Activated B cell treated with CpG ODN at 0.5 μM for 24 hours (primary cell): Measurements from ENCODE around the gene VPS16. TPM values are rescaled to one million over a fixed set of nuclear protein-coding genes. Genes with fewer than 3 reads are reported as not detected.

Source experiments
- ATAC-seq: fragments of 200-7000 bp; cut with Tn5 transposase; one replicate; pipeline ENCODE4 v1.10.0; 2021; ENCODE audit warnings: low read depth, mild to moderate bottlenecking, moderate library complexity
- CTCF ChIA-PET: fragments of 350-600 bp; sonication (Branson Sonifier 250); formaldehyde crosslinking; loops from one replicate; lab custom pipeline; 2021; ENCODE audit warnings: antibody characterized with exemption; lab: Charles Lee
- POLR2A ChIA-PET: fragments of 350-600 bp; sonication (Branson Sonifier 250); formaldehyde crosslinking; loops from one replicate; lab custom pipeline; 2021; ENCODE audit warnings: antibody characterized with exemption; lab: Charles Lee
- DNase-seq: peaks from one replicate; pipeline ENCODE4 v3.0.0; 2022
- H3K27ac Mint-ChIP-seq: one replicate; pipeline ENCODE4 v1.8.0; 2020; ENCODE audit warnings: mixed read lengths
- H3K27me3 Mint-ChIP-seq: one replicate; pipeline ENCODE4 v1.8.0; 2021; ENCODE audit warnings: mixed read lengths
- H3K36me3 Mint-ChIP-seq: one replicate; pipeline ENCODE4 v1.8.0; 2021; ENCODE audit warnings: low read depth, mixed read lengths
- H3K4me1 Mint-ChIP-seq: one replicate; pipeline ENCODE4 v1.8.0; 2021; ENCODE audit warnings: mixed read lengths
- H3K4me3 Mint-ChIP-seq: one replicate; pipeline ENCODE4 v1.8.0; 2020; ENCODE audit warnings: mild to moderate bottlenecking, mixed read lengths
- H3K9me3 Mint-ChIP-seq: one replicate; pipeline ENCODE4 v1.8.0; 2020; ENCODE audit warnings: mixed read lengths
- CTCF ChIP-seq: fragments of 200-600 bp; IDR thresholded peaks from one replicate; pipeline ENCODE4 v1.8.0; 2022; ENCODE audit warnings: antibody characterized with exemption, mild to moderate bottlenecking
- intact Hi-C: fragments of 100-400 bp; cut with micrococcal nuclease; formaldehyde crosslinking; loops from one replicate; pipeline ENCODE4 v1.15.1; 2024
- total RNA-seq: library from RNA; stranded (reverse); gene quantifications from 2 replicates; pipeline ENCODE4 v1.2.3, GENCODE V29; 2022

VPS16 gene
- total RNA-seq, 1 donor from 2014 or later: 54.7 TPM

- intact Hi-C loops: no loop called here
- TF ChIP-seq CTCF: no peak
- ATAC-seq: no peak
- CTCF ChIA-PET: no interaction called here
- POLR2A ChIA-PET: no interaction called here
- Mint-ChIP-seq H3K27ac (no peak overlapping the region), H3K36me3 (no peaks in the 10 kb centered on the region), H3K4me3 (no peak overlapping the region), H3K9me3 (peaks cover 8% of the 10 kb centered on the region), H3K4me1 (no peaks in the 10 kb centered on the region), H3K27me3 (peaks cover 56% of the 10 kb centered on the region)
- DNase-seq: no peak
Measured at GRCh38 chr20:2809690-2810089, 30.9 kb upstream of the VPS16 start.

GRCh38 chr20:2812189-2812588, 28.4 kb upstream of the VPS16 start:
- ATAC-seq (no peak), DNase-seq (no peak)
- H3K27ac Mint-ChIP-seq: no peak overlapping the region
- peaks cover 8% of the 10 kb centered on the region for H3K9me3 Mint-ChIP-seq
- CTCF ChIA-PET: no interaction called here
- intact Hi-C loops: no loop called here
- no peak overlapping the region for H3K4me3 Mint-ChIP-seq
- H3K27me3 Mint-ChIP-seq: peaks cover 46% of the 10 kb centered on the region
- POLR2A ChIA-PET: no interaction called here
- no peaks in the 10 kb centered on the region for H3K4me1 Mint-ChIP-seq
- TF ChIP-seq CTCF: no peak
- H3K36me3 Mint-ChIP-seq: no peaks in the 10 kb centered on the region

- ChIA-PET POLR2A (no interaction called here), CTCF (no interaction called here)
- Mint-ChIP-seq H3K36me3 (no peaks in the 10 kb centered on the region), H3K27me3 (peaks cover 52% of the 10 kb centered on the region), H3K4me3 (no peak overlapping the region), H3K9me3 (peaks cover 8% of the 10 kb centered on the region), H3K4me1 (no peaks in the 10 kb centered on the region), H3K27ac (no peak overlapping the region)
- intact Hi-C loops: no loop called here
- DNase-seq: no peak
- ATAC-seq: no peak
- no peak for TF ChIP-seq CTCF
Measured at GRCh38 chr20:2814076-2814475, 26.5 kb upstream of the VPS16 start.

DNA sequence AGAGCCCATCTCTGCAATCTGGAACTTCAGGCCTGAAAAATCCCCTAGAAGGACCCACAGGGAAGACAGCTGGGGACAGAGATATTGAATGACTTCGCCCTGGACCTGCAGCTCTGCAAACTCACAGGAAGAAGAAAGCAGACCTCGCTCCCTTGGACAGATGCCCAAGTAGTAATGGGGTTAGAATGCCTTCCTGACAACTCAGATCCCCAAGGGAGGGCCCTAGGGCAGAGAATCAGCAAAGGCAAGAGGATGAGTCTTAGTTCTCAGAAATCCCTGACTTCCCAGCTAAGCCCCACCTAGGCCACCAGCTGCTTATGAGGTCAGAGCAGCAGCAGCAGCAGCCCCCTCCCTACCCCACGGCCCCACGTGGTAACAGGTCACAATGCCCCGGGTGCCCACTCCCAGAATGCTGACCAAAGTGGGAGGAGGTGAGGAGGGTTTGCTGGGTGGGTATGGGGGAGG, 25.9 kb upstream of the VPS16 start, which contains the start of gene C20orf141:
C20orf141 (plus strand) TSS at position 401 of the 465 bp plus-strand sequence. CDS start 198 bp downstream, outside the sequence.
- DNase-seq (no peak), ATAC-seq (no peak)
- no peak within 1 kb of the TSS for H3K27ac Mint-ChIP-seq
- H3K27me3 Mint-ChIP-seq: peaks cover 54% of the 10 kb centered on the region
- H3K4me3 Mint-ChIP-seq: no peak within 1 kb of the TSS
- H3K36me3 Mint-ChIP-seq: no peaks in the 10 kb centered on the region
- no peaks in the 10 kb centered on the region for H3K4me1 Mint-ChIP-seq
- intact Hi-C loops: no loop called here
- H3K9me3 Mint-ChIP-seq: peaks cover 8% of the 10 kb centered on the region
- POLR2A ChIA-PET: no interaction called here
- no peak for TF ChIP-seq CTCF
- CTCF ChIA-PET: no interaction called here

DNA sequence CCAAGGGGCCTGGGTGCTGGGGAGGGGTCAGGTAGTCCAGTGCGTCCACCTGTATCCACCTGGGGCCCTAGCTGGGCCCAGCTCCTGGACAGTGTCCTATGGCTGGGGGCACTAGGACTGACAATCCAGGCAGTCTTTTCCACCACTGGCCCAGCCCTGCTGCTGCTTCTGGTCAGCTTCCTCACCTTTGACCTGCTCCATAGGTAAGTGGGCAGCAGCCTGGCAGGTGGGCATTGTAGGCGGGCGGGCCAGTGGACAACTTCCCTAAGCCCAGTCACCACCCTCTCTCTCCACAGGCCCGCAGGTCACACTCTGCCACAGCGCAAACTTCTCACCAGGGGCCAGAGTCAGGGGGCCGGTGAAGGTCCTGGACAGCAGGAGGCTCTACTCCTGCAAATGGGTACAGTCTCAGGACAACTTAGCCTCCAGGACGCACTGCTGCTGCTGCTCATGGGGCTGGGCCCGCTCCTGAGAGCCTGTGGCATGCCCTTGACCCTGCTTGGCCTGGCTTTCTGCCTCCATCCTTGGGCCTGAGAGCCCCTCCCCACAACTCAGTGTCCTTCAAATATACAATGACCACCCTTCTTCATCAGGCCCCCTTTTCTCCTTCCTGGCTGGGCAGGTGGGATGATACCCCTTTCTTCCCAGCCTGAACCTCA, 25.2 kb upstream of the VPS16 start:
- ChIA-PET CTCF (no interaction called here), POLR2A (no interaction called here)
- ATAC-seq: no peak
- H3K9me3 Mint-ChIP-seq: peaks cover 8% of the 10 kb centered on the region
- TF ChIP-seq CTCF: no peak
- H3K4me3 Mint-ChIP-seq: no peak overlapping the region
- H3K27ac Mint-ChIP-seq: no peak overlapping the region
- no peaks in the 10 kb centered on the region for H3K36me3 Mint-ChIP-seq
- no peaks in the 10 kb centered on the region for H3K4me1 Mint-ChIP-seq
- peaks cover 60% of the 10 kb centered on the region for H3K27me3 Mint-ChIP-seq
- DNase-seq: no peak
- intact Hi-C loops: no loop called here
